ENCODE data around the gene RSRC2. TPM values are rescaled to one million over a fixed set of nuclear protein-coding genes. Genes with fewer than 3 reads are reported as not detected.

The RSRC2 gene
- total RNA-seq, 1 experiment from 2014 or later, result 68.7 TPM

GRCh38 chr12:122520676-122521075 is 6.1 kb downstream of the RSRC2 start:
- ChIA-PET CTCF (no interaction called here), RAD21 (ENCODE audit: low non-redundant PET in 1 of 2, low total read pairs in 2 of 2, uncharacterized antibody in 2 of 2, unreplicated experiment in 2 of 2) (no interaction called here), POLR2A (no interaction called here)
- TF ChIP-seq, protein P1, sequence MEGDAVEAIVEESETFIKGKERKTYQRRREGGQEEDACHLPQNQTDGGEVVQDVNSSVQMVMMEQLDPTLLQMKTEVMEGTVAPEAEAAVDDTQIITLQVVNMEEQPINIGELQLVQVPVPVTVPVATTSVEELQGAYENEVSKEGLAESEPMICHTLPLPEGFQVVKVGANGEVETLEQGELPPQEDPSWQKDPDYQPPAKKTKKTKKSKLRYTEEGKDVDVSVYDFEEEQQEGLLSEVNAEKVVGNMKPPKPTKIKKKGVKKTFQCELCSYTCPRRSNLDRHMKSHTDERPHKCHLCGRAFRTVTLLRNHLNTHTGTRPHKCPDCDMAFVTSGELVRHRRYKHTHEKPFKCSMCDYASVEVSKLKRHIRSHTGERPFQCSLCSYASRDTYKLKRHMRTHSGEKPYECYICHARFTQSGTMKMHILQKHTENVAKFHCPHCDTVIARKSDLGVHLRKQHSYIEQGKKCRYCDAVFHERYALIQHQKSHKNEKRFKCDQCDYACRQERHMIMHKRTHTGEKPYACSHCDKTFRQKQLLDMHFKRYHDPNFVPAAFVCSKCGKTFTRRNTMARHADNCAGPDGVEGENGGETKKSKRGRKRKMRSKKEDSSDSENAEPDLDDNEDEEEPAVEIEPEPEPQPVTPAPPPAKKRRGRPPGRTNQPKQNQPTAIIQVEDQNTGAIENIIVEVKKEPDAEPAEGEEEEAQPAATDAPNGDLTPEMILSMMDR (IDR thresholded peaks at IDR 0.05 in 2 of 3, conservative IDR thresholded peaks at IDR 0.05 in 1 of 3; ENCODE audit: borderline replicate concordance in 1 of 3, insufficient read depth in 1 of 3, low read depth in 2 of 3, low read length in 2 of 3), result no peak
- no peak for TF ChIP-seq SRF (IDR thresholded peaks at IDR 0.05; ENCODE audit: low read depth)
- TF ChIP-seq YY1 (IDR thresholded peaks at IDR 0.05; ENCODE audit: extremely low read depth, insufficient replicate concordance, low read depth, low read length), result no peak
- TF ChIP-seq, protein P2, sequence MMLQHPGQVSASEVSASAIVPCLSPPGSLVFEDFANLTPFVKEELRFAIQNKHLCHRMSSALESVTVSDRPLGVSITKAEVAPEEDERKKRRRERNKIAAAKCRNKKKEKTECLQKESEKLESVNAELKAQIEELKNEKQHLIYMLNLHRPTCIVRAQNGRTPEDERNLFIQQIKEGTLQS (IDR thresholded peaks at IDR 0.05), result no peak
- TF ChIP-seq ZFX (IDR thresholded peaks at IDR 0.05), result no peak
- TF ChIP-seq REST (IDR thresholded peaks at IDR 0.05; ENCODE audit: low read depth), result no peak
- TF ChIP-seq EZH2phosphoT487 (IDR thresholded peaks at IDR 0.05; ENCODE audit: borderline replicate concordance), result no peak
- TF ChIP-seq ZNF274 (IDR thresholded peaks at IDR 0.05; ENCODE audit: low read depth, low read length), result no peak
- TF ChIP-seq, protein P3, sequence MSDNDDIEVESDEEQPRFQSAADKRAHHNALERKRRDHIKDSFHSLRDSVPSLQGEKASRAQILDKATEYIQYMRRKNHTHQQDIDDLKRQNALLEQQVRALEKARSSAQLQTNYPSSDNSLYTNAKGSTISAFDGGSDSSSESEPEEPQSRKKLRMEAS (IDR thresholded peaks at IDR 0.05), result no peak
- TF ChIP-seq JUND (IDR thresholded peaks at IDR 0.05), result no peak
- peaks cover 8 to 16% of the 10 kb centered on the region in 2 experiments for H3K4me1 ChIP-seq (ENCODE audit: control insufficient read depth in 1 of 2, insufficient read depth in 2 of 2, low read length in 2 of 2)
- H3K27ac ChIP-seq (ENCODE audit: low read depth, low read length), result no peak overlapping the region
- peaks cover 68 to 85% of the 10 kb centered on the region in 2 experiments for H3K36me3 ChIP-seq (ENCODE audit: control insufficient read depth in 1 of 2, insufficient read depth in 2 of 2, low read length in 2 of 2)
- ATAC-seq (no peak), DNase-seq (ENCODE audit: low read depth, low spot score) (no peak)
- H4K20me1 ChIP-seq (ENCODE audit: insufficient read depth), result peaks cover 56% of the 10 kb centered on the region
- no peaks in the 10 kb centered on the region for H3K9me3 ChIP-seq (ENCODE audit: control insufficient read depth in 1 of 2, insufficient read depth in 1 of 2, low read depth in 1 of 2, low read length in 2 of 2)
- no peak overlapping the region for H3K9ac ChIP-seq (ENCODE audit: low read length)
- H3K9me2 ChIP-seq (ENCODE audit: insufficient read depth), result no peaks in the 10 kb centered on the region
- no peak overlapping the region for H2AFZ ChIP-seq (ENCODE audit: low read depth, low read length, poor library complexity, severe bottlenecking)
- intact Hi-C loops (cut with micrococcal nuclease), result no loop called here
- H3K79me2 ChIP-seq (ENCODE audit: insufficient read depth, low read length), result peaks cover 99% of the 10 kb centered on the region
- H3K4me2 ChIP-seq (ENCODE audit: low read length), result no peak overlapping the region
- no TSS peak for BruUV-seq (replicated peaks)
- no peaks in the 10 kb centered on the region for H3K27me3 ChIP-seq (ENCODE audit: insufficient read depth, low read length)
- H3K4me3 ChIP-seq (replicated peaks in 1 of 2; ENCODE audit: low read depth in 1 of 2, low read length in 2 of 2), result no peak overlapping the region
